A549 (cell line): ENCODE data around the gene LBHD2.

Experiments
- CTCF ChIP-seq: fragments of >200 bp; sonication (Bioruptor Twin); formaldehyde crosslinking; IDR thresholded peaks from 3 replicates; pipeline ENCODE4 v1.5.1; 2016
- GATA3 ChIP-seq: IDR thresholded peaks from 2 replicates; pipeline ENCODE4 v1.6.1; 2012; ENCODE audit warnings: borderline replicate concordance
- JUN ChIP-seq, 2 experiments: fragments of >200 bp; sonication (Bioruptor Twin); formaldehyde crosslinking; IDR thresholded peaks; 2 replicates in 1 of 2; 3 replicates in 1 of 2; pipeline ENCODE4 v1.6.1; 2016 to 2017
- JUNB ChIP-seq: fragments of >200 bp; sonication (Bioruptor Twin); formaldehyde crosslinking; IDR thresholded peaks from 2 replicates; pipeline ENCODE4 v1.6.1; 2016
- MYC ChIP-seq: IDR thresholded peaks from 2 replicates; pipeline ENCODE4 v1.6.1; 2012; ENCODE audit warnings: mild to moderate bottlenecking, inconsistent platforms, low read length, improper control_type of control experiment, borderline replicate concordance
- PHF8 ChIP-seq: fragments of 200-600 bp; sonication (generic); IDR thresholded peaks from 2 replicates; pipeline ENCODE4 v1.6.1; 2016; ENCODE audit warnings: low read depth, mild to moderate bottlenecking, antibody characterized with exemption, moderate library complexity, borderline replicate concordance
- POLR2A ChIP-seq: IDR thresholded peaks from 2 replicates; pipeline ENCODE4 v1.6.1; 2012; ENCODE audit warnings: mild to moderate bottlenecking, low read length
- REST ChIP-seq: fragments of 200-600 bp; sonication (generic); IDR thresholded peaks from 2 replicates; pipeline ENCODE4 v1.6.1; 2016; ENCODE audit warnings: antibody characterized with exemption, mild to moderate bottlenecking, moderate library complexity
- SMC3 ChIP-seq: fragments of >200 bp; sonication (Bioruptor Twin); formaldehyde crosslinking; IDR thresholded peaks from 3 replicates; pipeline ENCODE4 v1.6.1; 2018; ENCODE audit warnings: inconsistent platforms
- TFCP2L1 ChIP-seq: fragments of 250-450 bp; sonication (Bioruptor Pico); IDR thresholded peaks from 2 replicates; pipeline ENCODE4 v1.5.0; 2021; ENCODE audit warnings: mild to moderate bottlenecking
- ZNF302 ChIP-seq: fragments of 250-450 bp; sonication (Bioruptor Pico); IDR thresholded peaks from 2 replicates; pipeline ENCODE4 v1.9.0; 2021; ENCODE audit warnings: inconsistent platforms, mild to moderate bottlenecking, moderate library complexity
- TF ChIP-seq, protein P1 (sequence below): fragments of 250-450 bp; sonication (Bioruptor Pico); IDR thresholded peaks from 2 replicates; pipeline ENCODE4 v1.5.0; 2021; ENCODE audit warnings: mild to moderate bottlenecking, moderate library complexity, borderline replicate concordance

DNA sequence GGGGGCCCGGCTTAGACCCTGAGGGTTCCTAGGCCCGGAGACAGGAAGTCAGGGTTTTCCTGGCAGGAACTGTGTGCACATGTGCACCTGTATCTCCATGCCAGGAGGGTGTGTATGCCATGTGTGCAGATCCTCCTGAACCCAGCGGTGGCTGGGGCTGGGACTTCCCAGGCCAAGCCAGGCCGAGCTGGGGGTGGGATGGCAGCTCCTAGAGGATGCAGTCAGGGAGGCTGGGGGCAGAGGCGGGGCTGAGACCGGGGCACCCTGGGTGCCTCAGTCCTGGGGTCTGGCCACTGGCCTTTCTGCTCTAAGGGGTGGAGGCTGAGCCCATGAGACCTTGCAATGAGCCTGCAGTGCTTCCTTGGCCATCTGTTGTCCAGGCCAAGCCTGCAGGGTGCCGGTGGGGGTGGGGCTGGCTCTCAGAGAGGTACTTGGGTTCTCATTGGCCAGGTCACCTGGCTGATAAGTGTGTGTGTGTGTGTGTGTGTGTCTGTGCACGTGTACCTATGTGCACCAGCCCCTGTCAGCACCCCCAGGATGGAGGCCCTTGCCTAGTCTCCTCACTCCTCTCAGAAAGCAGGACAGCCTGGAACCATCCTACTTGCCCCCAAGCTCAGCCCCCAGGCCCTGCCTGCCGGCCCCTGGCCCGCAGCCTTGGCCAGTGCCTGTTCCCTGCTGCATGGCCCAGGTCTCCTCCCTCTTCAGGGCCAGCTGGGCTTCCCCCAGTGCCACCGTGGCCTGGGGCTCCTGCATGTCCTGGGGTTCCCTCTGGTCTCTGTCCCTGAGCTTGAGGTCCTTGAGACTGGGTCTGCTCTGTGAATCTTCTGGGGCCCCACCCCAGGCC is 28.6 kb downstream of the LBHD2 start:
- TF ChIP-seq JUNB (no peak), TFCP2L1 (no peak), REST (no peak), JUN (IDR thresholded peaks at IDR 0.05) (no peak), CTCF (no peak), SMC3 (no peak), PHF8 (no peak), ZNF302 (CRISPR knock-in tag) (no peak), GATA3 (no peak), MYC (no peak), POLR2A (no peak)
- TF ChIP-seq, protein P1, sequence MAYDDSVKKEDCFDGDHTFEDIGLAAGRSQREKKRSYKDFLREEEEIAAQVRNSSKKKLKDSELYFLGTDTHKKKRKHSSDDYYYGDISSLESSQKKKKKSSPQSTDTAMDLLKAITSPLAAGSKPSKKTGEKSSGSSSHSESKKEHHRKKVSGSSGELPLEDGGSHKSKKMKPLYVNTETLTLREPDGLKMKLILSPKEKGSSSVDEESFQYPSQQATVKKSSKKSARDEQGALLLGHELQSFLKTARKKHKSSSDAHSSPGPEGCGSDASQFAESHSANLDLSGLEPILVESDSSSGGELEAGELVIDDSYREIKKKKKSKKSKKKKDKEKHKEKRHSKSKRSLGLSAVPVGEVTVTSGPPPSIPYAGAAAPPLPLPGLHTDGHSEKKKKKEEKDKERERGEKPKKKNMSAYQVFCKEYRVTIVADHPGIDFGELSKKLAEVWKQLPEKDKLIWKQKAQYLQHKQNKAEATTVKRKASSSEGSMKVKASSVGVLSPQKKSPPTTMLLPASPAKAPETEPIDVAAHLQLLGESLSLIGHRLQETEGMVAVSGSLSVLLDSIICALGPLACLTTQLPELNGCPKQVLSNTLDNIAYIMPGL (CRISPR knock-in tag): no peak
